ENCODE results near the gene CATSPERZ.
"Not testable (repeated sequence)": the region's sequence is repeated elsewhere in the genome, so short reads cannot be mapped to it uniquely, and the experiment has no call there.

The CATSPERZ gene

DNA sequence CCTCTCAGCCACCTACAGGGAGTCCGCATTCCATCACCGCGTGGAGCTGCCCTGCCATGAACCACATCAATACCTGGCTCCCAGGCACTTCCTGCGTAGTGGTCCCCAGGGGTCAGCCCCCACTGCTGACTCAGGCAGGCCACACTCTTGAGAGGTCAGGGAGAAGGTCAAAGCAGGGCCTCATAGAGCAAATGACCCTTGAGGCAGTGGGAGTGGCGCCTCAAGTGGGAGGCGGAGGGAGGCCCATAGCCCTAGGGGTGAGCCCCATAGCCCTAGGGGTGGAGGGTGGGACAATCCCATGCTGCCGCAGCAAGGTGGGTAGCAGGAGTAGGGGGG lies 22.7 kb downstream of the CATSPERZ start:
- Histone ChIP-seq H2AFZ (ENCODE audit: low read depth) (no peak overlapping the region), H3K27me3 (ENCODE audit: insufficient read depth, low read depth) (no peaks in the 10 kb centered on the region), H3K36me3 (ENCODE audit: insufficient read depth) (no peaks in the 10 kb centered on the region), H3K79me2 (ENCODE audit: insufficient read depth, low read depth) (no peaks in the 10 kb centered on the region), H3K9ac (no peak overlapping the region), H3K4me1 (ENCODE audit: low read depth, poor library complexity, severe bottlenecking) (peaks cover 10% of the 10 kb centered on the region), H3K27ac (no peak overlapping the region), H4K20me1 (ENCODE audit: insufficient read depth) (no peaks in the 10 kb centered on the region), H3K4me3 (IDR thresholded peaks at IDR 0.05; ENCODE audit: insufficient read depth, low read depth, low read length) (no peak overlapping the region), H3K4me2 (no peak overlapping the region)
- TF ChIP-seq, protein P1, sequence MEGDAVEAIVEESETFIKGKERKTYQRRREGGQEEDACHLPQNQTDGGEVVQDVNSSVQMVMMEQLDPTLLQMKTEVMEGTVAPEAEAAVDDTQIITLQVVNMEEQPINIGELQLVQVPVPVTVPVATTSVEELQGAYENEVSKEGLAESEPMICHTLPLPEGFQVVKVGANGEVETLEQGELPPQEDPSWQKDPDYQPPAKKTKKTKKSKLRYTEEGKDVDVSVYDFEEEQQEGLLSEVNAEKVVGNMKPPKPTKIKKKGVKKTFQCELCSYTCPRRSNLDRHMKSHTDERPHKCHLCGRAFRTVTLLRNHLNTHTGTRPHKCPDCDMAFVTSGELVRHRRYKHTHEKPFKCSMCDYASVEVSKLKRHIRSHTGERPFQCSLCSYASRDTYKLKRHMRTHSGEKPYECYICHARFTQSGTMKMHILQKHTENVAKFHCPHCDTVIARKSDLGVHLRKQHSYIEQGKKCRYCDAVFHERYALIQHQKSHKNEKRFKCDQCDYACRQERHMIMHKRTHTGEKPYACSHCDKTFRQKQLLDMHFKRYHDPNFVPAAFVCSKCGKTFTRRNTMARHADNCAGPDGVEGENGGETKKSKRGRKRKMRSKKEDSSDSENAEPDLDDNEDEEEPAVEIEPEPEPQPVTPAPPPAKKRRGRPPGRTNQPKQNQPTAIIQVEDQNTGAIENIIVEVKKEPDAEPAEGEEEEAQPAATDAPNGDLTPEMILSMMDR (conservative IDR thresholded peaks at IDR 0.05; ENCODE audit: low read depth, low read length): no peak

DNA sequence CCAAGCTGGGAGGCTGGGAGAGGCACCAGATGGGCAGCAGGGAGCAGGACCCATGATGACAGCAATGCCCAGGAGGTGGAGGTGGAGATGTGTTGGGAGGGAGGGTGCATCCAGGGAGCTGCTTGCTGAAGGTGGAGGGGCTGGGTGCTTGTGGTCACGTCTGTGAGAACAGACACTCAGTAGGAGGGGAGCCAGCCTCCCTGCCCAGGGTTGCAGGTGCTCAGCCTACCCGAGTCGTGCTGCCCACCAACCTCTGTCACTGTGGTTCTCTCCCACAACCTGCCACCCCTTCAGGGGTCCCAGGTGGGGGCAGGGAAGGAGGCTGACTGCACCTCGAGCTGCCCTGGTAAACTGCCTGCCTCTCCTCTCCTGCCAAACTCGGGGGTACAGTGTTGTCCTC lies 23.2 kb downstream of the CATSPERZ start:
- Histone ChIP-seq H2AFZ (ENCODE audit: low read depth) (no peak overlapping the region), H3K9ac (no peak overlapping the region), H3K27me3 (ENCODE audit: insufficient read depth, low read depth) (no peaks in the 10 kb centered on the region), H4K20me1 (ENCODE audit: insufficient read depth) (no peaks in the 10 kb centered on the region), H3K36me3 (ENCODE audit: insufficient read depth) (no peaks in the 10 kb centered on the region), H3K4me1 (ENCODE audit: low read depth, poor library complexity, severe bottlenecking) (peaks cover 10% of the 10 kb centered on the region), H3K4me3 (IDR thresholded peaks at IDR 0.05; ENCODE audit: insufficient read depth, low read depth, low read length) (no peak overlapping the region), H3K4me2 (no peak overlapping the region), H3K27ac (no peak overlapping the region), H3K79me2 (ENCODE audit: insufficient read depth, low read depth) (no peaks in the 10 kb centered on the region)
- TF ChIP-seq, protein P1 (conservative IDR thresholded peaks at IDR 0.05; ENCODE audit: low read depth, low read length): no peak

DNA sequence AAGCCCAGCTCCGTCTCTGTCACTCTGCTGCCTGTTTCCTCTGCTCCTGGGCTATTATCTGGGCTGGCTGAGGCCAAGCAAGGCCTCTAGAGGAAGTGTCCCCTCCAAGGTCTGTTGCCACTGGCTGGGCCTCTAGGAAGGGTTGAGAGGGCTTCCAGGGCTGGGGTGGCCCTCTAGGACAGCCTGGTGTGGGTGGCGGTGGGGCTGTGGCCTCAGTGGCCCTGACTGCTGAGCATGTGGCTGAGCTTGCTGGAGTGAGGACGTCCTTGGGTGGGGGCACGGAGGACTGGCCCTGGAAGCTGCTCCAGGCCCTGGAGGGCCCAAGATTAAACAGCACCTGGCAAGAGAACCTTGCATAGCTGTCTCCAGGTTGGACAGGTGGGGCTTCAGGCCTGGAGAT lies 23.8 kb downstream of the CATSPERZ start:
- not testable (repeated sequence) for H3K79me2 ChIP-seq (ENCODE audit: insufficient read depth, low read depth); H3K9ac ChIP-seq; H4K20me1 ChIP-seq (ENCODE audit: insufficient read depth); H3K36me3 ChIP-seq (ENCODE audit: insufficient read depth); H3K4me2 ChIP-seq; H3K4me1 ChIP-seq (ENCODE audit: low read depth, poor library complexity, severe bottlenecking); H2AFZ ChIP-seq (ENCODE audit: low read depth); H3K4me3 ChIP-seq (IDR thresholded peaks at IDR 0.05; ENCODE audit: insufficient read depth, low read depth, low read length); H3K27me3 ChIP-seq (ENCODE audit: insufficient read depth, low read depth); H3K27ac ChIP-seq

DNA sequence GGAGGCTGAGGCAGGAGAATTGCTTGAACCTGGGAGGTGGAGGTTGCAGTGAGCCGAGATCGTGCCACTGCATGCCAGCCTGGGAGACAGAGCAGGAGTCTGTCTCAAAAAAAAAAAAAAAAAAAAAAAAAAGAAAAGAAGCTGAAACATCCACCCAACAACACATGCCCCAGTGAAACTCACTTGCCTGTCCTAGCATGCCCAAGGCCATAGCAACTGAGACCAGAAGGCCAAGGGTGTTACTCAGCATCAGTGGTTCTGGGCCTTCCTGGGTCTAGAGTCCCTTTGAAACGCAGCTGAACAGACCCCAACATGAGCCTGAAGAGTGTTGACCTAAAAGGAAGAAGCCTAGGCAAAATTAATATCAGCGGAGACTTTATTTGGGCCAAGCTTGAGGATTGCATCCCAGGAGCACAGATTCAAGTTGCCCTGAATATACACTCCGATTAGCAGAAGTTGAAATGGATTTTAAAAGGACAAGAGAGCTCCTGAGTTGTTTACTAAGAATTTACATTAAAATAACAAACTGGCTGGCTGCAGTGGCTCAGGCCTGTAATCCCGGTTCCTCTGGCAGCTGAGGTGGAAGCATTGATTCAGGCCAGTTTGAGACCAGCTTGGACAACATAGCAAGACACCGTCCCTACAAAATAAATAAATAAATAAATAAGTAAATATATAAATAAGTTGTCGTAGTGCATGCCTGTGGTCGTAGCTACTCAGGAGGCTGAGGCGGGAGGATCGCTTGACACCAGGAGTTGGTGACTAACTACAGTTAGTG lies 24.7 kb downstream of the CATSPERZ start:
- Histone ChIP-seq H3K4me3 (IDR thresholded peaks at IDR 0.05; ENCODE audit: insufficient read depth, low read depth, low read length) (no peak overlapping the region), H3K27ac (no peak overlapping the region), H3K4me1 (ENCODE audit: low read depth, poor library complexity, severe bottlenecking) (peaks cover 3% of the 10 kb centered on the region)

DNA sequence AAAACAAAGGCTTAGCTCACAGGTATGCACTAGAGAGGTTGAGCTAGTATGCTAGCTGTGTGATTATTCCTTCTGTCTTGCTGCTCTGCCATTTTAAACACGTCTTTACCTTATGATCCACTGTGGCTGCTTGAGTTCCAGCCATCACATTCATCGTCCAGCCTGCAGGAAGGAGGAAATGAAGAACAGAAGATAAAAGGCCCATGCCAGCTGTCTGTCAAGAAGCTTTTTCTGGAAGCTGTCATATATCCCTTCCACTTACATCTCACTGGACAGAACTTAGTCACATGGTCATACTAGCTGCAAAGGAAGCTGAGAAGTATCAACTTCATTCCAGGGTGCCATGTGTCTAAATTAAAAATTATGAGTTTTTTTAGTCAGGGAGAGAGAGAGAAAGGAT lies 27.2 kb downstream of the CATSPERZ start:
- Histone ChIP-seq H3K4me3 (IDR thresholded peaks at IDR 0.05; ENCODE audit: insufficient read depth, low read depth, low read length) (no peak overlapping the region), H3K4me2 (no peak overlapping the region), H3K4me1 (ENCODE audit: low read depth, poor library complexity, severe bottlenecking) (peaks cover 12% of the 10 kb centered on the region), H3K36me3 (ENCODE audit: insufficient read depth) (no peaks in the 10 kb centered on the region), H3K27ac (no peak overlapping the region), H2AFZ (ENCODE audit: low read depth) (no peak overlapping the region), H3K27me3 (ENCODE audit: insufficient read depth, low read depth) (no peaks in the 10 kb centered on the region), H3K9ac (no peak overlapping the region), H3K79me2 (ENCODE audit: insufficient read depth, low read depth) (no peaks in the 10 kb centered on the region), H4K20me1 (ENCODE audit: insufficient read depth) (no peaks in the 10 kb centered on the region)
- TF ChIP-seq, protein P1 (conservative IDR thresholded peaks at IDR 0.05; ENCODE audit: low read depth, low read length): no peak

More for the DNA sequence above, 24.7 kb downstream of the CATSPERZ start:
- Histone ChIP-seq H3K36me3 (ENCODE audit: insufficient read depth) (no peaks in the 10 kb centered on the region), H3K9ac (no peak overlapping the region), H3K79me2 (ENCODE audit: insufficient read depth, low read depth) (no peaks in the 10 kb centered on the region), H3K4me2 (no peak overlapping the region), H2AFZ (ENCODE audit: low read depth) (no peak overlapping the region), H4K20me1 (ENCODE audit: insufficient read depth) (no peaks in the 10 kb centered on the region), H3K27me3 (ENCODE audit: insufficient read depth, low read depth) (no peaks in the 10 kb centered on the region)
- TF ChIP-seq, protein P1 (conservative IDR thresholded peaks at IDR 0.05; ENCODE audit: low read depth, low read length): no peak
